HepG2 (cell line): ENCODE results near the gene IDUA. TPM values are rescaled to one million over a fixed set of nuclear protein-coding genes. Genes with fewer than 3 reads are reported as not detected.
A peak's percentile ranks its signal among the peaks of the same experiment; 100 is the strongest.

Source experiments
- ARNTL ChIP-seq: sonication (generic); formaldehyde crosslinking; IDR thresholded peaks from 2 replicates; pipeline ENCODE4 v1.4.0; 2020; ENCODE audit warnings: mild to moderate bottlenecking, missing genetic modification reagents
- CENPX ChIP-seq: sonication (generic); formaldehyde crosslinking; IDR thresholded peaks from 2 replicates; pipeline ENCODE4 v1.9.0; 2021; ENCODE audit warnings: mild to moderate bottlenecking, missing genetic modification reagents, moderate library complexity
- CERS6 ChIP-seq: sonication (generic); formaldehyde crosslinking; IDR thresholded peaks from 2 replicates; pipeline ENCODE4 v1.5.0; 2020; ENCODE audit warnings: missing genetic modification reagents
- DBP ChIP-seq: sonication (generic); formaldehyde crosslinking; IDR thresholded peaks from 2 replicates; pipeline ENCODE4 v1.4.0; 2020; ENCODE audit warnings: missing genetic modification reagents; ENCODE audit errors: not compliant biosample characterization
- HBP1 ChIP-seq: IDR thresholded peaks from 2 replicates; pipeline ENCODE4 v1.6.1; 2016; ENCODE audit warnings: low read depth, control low read depth
- KDM2A ChIP-seq: sonication (generic); formaldehyde crosslinking; IDR thresholded peaks from 2 replicates; pipeline ENCODE4 v1.4.0; 2020; ENCODE audit warnings: low read depth, missing genetic modification reagents, borderline replicate concordance
- LCORL ChIP-seq, 2 experiments: fragments of 450-650 bp in 1 of 2; sonication (generic) in 1 of 2; formaldehyde crosslinking in 1 of 2; IDR thresholded peaks; 2 replicates each; pipeline versions ENCODE4 v1.5.0 to v1.6.1; 2017 to 2020; ENCODE audit warnings: antibody characterized with exemption in 1 of 2, missing genetic modification reagents in 1 of 2
- LRRFIP1 ChIP-seq: sonication (generic); formaldehyde crosslinking; conservative IDR thresholded peaks from 2 replicates; pipeline ENCODE4 v1.4.0; 2020; ENCODE audit warnings: missing genetic modification reagents
- MZF1 ChIP-seq: sonication (generic); formaldehyde crosslinking; IDR thresholded peaks from 2 replicates; pipeline ENCODE4 v1.8.1; 2023; ENCODE audit warnings: mild to moderate bottlenecking, missing genetic modification reagents, borderline replicate concordance
- ONECUT2 ChIP-seq: sonication (generic); formaldehyde crosslinking; IDR thresholded peaks from 2 replicates; pipeline ENCODE4 v1.4.0; 2020; ENCODE audit warnings: missing genetic modification reagents
- PHF8 ChIP-seq: sonication (generic); formaldehyde crosslinking; IDR thresholded peaks from 2 replicates; pipeline ENCODE4 v1.5.0; 2020; ENCODE audit warnings: missing genetic modification reagents
- RAD21 ChIP-seq: fragments of 450-650 bp; formaldehyde crosslinking; IDR thresholded peaks from 2 replicates; pipeline ENCODE4 v1.5.0; 2020; ENCODE audit warnings: mild to moderate bottlenecking
- RXRA ChIP-seq: sonication (generic); formaldehyde crosslinking; IDR thresholded peaks from 2 replicates; pipeline ENCODE4 v1.5.1; 2020; ENCODE audit warnings: missing genetic modification reagents
- SALL1 ChIP-seq: sonication (generic); formaldehyde crosslinking; IDR thresholded peaks from 2 replicates; pipeline ENCODE4 v1.8.0; 2022; ENCODE audit warnings: mild to moderate bottlenecking, missing genetic modification reagents
- SIX1 ChIP-seq: sonication (generic); formaldehyde crosslinking; IDR thresholded peaks from 2 replicates; pipeline ENCODE4 v1.4.0; 2020; ENCODE audit warnings: missing genetic modification reagents, borderline replicate concordance
- SOX13 ChIP-seq, 3 experiments: fragments of 450-650 bp in 1 of 3; sonication (generic) in 1 of 3; formaldehyde crosslinking in 1 of 3; IDR thresholded peaks in 2 of 3; conservative IDR thresholded peaks in 1 of 3; 2 replicates each; pipeline versions ENCODE4 v1.5.0 to v1.6.1; 2016 to 2020; ENCODE audit warnings: antibody characterized with exemption in 1 of 3, mild to moderate bottlenecking in 1 of 3, missing compliant biosample characterization in 1 of 3, missing genetic modification reagents in 1 of 3, moderate library complexity in 1 of 3
- TGIF2 ChIP-seq: IDR thresholded peaks from 2 replicates; pipeline ENCODE4 v1.6.1; 2016; ENCODE audit warnings: control low read depth, missing compliant biosample characterization
- TRIM24 ChIP-seq: sonication (generic); formaldehyde crosslinking; IDR thresholded peaks from 2 replicates; pipeline ENCODE4 v1.8.0; 2022; ENCODE audit warnings: mild to moderate bottlenecking, missing genetic modification reagents
- ZFY ChIP-seq: sonication (generic); formaldehyde crosslinking; IDR thresholded peaks from 2 replicates; pipeline ENCODE4 v1.4.0; 2020; ENCODE audit warnings: missing genetic modification reagents
- ZNF331 ChIP-seq: sonication (generic); formaldehyde crosslinking; IDR thresholded peaks from 2 replicates; pipeline ENCODE4 v1.4.0; 2020; ENCODE audit warnings: missing genetic modification reagents
- ZNF333 ChIP-seq: sonication (generic); formaldehyde crosslinking; IDR thresholded peaks from 2 replicates; pipeline ENCODE4 v1.4.0; 2020; ENCODE audit warnings: mild to moderate bottlenecking, missing genetic modification reagents, borderline replicate concordance
- ZNF382 ChIP-seq: sonication (generic); formaldehyde crosslinking; IDR thresholded peaks from 2 replicates; pipeline ENCODE4 v1.5.0; 2020; ENCODE audit warnings: missing genetic modification reagents, mild to moderate bottlenecking, borderline replicate concordance
- ZNF598 ChIP-seq: sonication (generic); formaldehyde crosslinking; IDR thresholded peaks from 2 replicates; pipeline ENCODE4 v1.5.1; 2020; ENCODE audit warnings: mild to moderate bottlenecking, missing genetic modification reagents, borderline replicate concordance
- ZNF7 ChIP-seq: IDR thresholded peaks from 2 replicates; pipeline ENCODE4 v1.6.1; 2016; ENCODE audit warnings: missing biosample characterization, missing genetic modification reagents
- ZNF777 ChIP-seq: sonication (generic); formaldehyde crosslinking; IDR thresholded peaks from 2 replicates; pipeline ENCODE4 v1.4.0; 2020; ENCODE audit warnings: missing genetic modification reagents
- polyA plus RNA-seq, 8 experiments: library from polyadenylated mRNA; depleted of rRNA in 3 of 8; stranded (reverse) in 7 of 8; unstranded in 1 of 8; fragments of >200 nt; fragmentation: Illumina TruSeq in 4 of 8; extraction: Trizol in 4 of 8; gene quantifications; 2 replicates each; pipeline versions ENCODE4 v1.2.1 to v1.2.3, GENCODE V29; 2011 to 2016; ENCODE audit warnings: low read depth in 4 of 8, missing spikeins in 1 of 8, mixed read lengths in 1 of 8; ENCODE audit not compliant: insufficient read depth in 1 of 8
- total RNA-seq, 5 experiments: library from RNA; depleted of rRNA; stranded (reverse); fragments of >200 nt; fragmentation: Illumina TruSeq; extraction: Trizol; gene quantifications; 2 replicates each; pipeline ENCODE4 v1.2.3, GENCODE V29; 2016; ENCODE audit warnings: low read depth in 1 of 5

IDUA gene
- total and polyA plus RNA-seq, 2 of the 13 experiments (the other 11 are each of a cell fraction or from before 2014, with no cell fraction given): 0.77 to 1.0 TPM

GRCh38 chr4:1035510-1035909 is 48.7 kb downstream of the IDUA start (continued):
- TF ChIP-seq RAD21 (no peak; the same call in 1 of the 2 replicates), ZFY (peak; percentile 60; the same call in 1 of the 2 replicates), PHF8 (0 out of 2 replicates have a peak, but pooled peaks have one; percentile 36), CERS6 (no peak), ZNF331 (peak; percentile 66; the same call in 1 of the 2 replicates), ZNF382 (CRISPR knock-in tag) (no peak), ZNF7 (CRISPR knock-in tag) (no peak), RXRA (CRISPR knock-in tag) (peak; percentile 31; the same call in 1 of the 2 replicates), ZNF777 (CRISPR knock-in tag) (no peak), DBP (no peak), HBP1 (CRISPR knock-in tag) (no peak), MZF1 (CRISPR knock-in tag) (no peak), ZNF598 (CRISPR knock-in tag) (no peak), KDM2A (CRISPR knock-in tag) (peak; percentile 16; the same call in 1 of the 2 replicates), ARNTL (CRISPR knock-in tag) (no peak), ONECUT2 (CRISPR knock-in tag) (no peak), LRRFIP1 (CRISPR knock-in tag) (no peak), TRIM24 (CRISPR knock-in tag) (no peak), SIX1 (CRISPR knock-in tag) (no peak), SOX13 (IDR thresholded peaks at IDR 0.05) (no peak), SOX13 (CRISPR knock-in tag; conservative IDR thresholded peaks at IDR 0.05 in 1 of 2, IDR thresholded peaks at IDR 0.05 in 1 of 2) (peak in 1 of 2 experiments; percentile 46; a peak in 2 of 4 replicates), TGIF2 (CRISPR knock-in tag) (peak; percentile 43; the same call in 1 of the 2 replicates), ZNF333 (CRISPR knock-in tag) (no peak), LCORL (IDR thresholded peaks at IDR 0.05) (no peak), LCORL (CRISPR knock-in tag; IDR thresholded peaks at IDR 0.05) (peak; percentile 32; the same call in 1 of the 2 replicates), CENPX (CRISPR knock-in tag) (no peak), SALL1 (CRISPR knock-in tag) (peak; percentile 10; the same call in 1 of the 2 replicates)
